Stimulated activated memory B cell treated with anti-CD40 and anti-IgM and Interleukin-4, amounts not matched to agents 10 μg/mL and 1 μg/mL and 100 μg/mL, for 72 hours (primary cell): ENCODE measurements around the gene SEMA3B.
"Not testable (repeated sequence)": the region's sequence is repeated elsewhere in the genome, so short reads cannot be mapped to it uniquely, and the experiment has no call there.

ENCODE experiments used
- ATAC-seq: fragments of 150-1000 bp; cut with Tn5 transposase; 2 replicates; pipeline ENCODE4 v1.10.0; 2021
- H3K27ac Mint-ChIP-seq: one replicate; pipeline ENCODE4 v1.8.0; 2022; ENCODE audit warnings: mild to moderate bottlenecking, mixed read lengths
- H3K27me3 Mint-ChIP-seq: one replicate; pipeline ENCODE4 v1.8.0; 2022; ENCODE audit warnings: mixed read lengths
- H3K36me3 Mint-ChIP-seq: one replicate; pipeline ENCODE4 v1.8.0; 2022; ENCODE audit warnings: mixed read lengths
- H3K4me1 Mint-ChIP-seq: one replicate; pipeline ENCODE4 v1.8.0; 2022; ENCODE audit warnings: mixed read lengths
- H3K4me3 Mint-ChIP-seq: one replicate; pipeline ENCODE4 v1.8.0; 2022; ENCODE audit warnings: mild to moderate bottlenecking, moderate library complexity, mixed read lengths
- H3K9me3 Mint-ChIP-seq: one replicate; pipeline ENCODE4 v1.8.0; 2022; ENCODE audit warnings: mixed read lengths

Gene SEMA3B

DNA sequence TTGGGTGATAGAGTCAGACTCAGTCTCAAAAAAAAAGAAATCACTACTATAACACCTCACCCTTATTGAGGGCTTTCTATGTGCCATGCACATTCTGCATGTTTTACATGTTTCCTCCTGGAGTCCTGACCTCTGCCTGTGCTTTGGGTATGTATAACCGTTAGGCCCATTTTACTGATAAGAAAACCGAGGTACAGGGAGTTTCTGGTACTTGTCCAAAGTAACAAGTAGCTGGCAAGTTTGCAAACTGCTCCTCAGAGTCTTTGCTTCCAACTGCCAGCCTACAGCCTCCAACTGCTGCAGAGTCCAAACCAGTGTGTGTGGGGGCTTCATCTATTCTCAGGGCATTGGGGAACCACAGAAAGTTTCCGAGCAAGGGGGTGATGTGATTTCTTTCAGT lies 36.6 kb upstream of the SEMA3B start:
- no peak overlapping the region for H3K4me3 Mint-ChIP-seq
- peaks cover 65% of the 10 kb centered on the region for H3K4me1 Mint-ChIP-seq
- no peak for ATAC-seq
- no peak overlapping the region for H3K27ac Mint-ChIP-seq
- H3K9me3 Mint-ChIP-seq, result no peaks in the 10 kb centered on the region
- H3K27me3 Mint-ChIP-seq, result no peaks in the 10 kb centered on the region
- H3K36me3 Mint-ChIP-seq, result peaks cover 9% of the 10 kb centered on the region

GRCh38 chr3:50233176-50233575 lies 35.8 kb upstream of the SEMA3B start:
- no peaks in the 10 kb centered on the region for H3K27me3 Mint-ChIP-seq
- no peak overlapping the region for H3K27ac Mint-ChIP-seq
- H3K9me3 Mint-ChIP-seq, result no peaks in the 10 kb centered on the region
- H3K4me1 Mint-ChIP-seq, result peaks cover 64% of the 10 kb centered on the region
- H3K36me3 Mint-ChIP-seq, result peaks cover 18% of the 10 kb centered on the region
- H3K4me3 Mint-ChIP-seq, result no peak overlapping the region
- no peak for ATAC-seq

GRCh38 chr3:50235716-50236483 lies 33.0 kb upstream of the SEMA3B start, which contains the start of gene GNAI2:
TSS of gene GNAI2 (plus strand) at chr3:50236204. CDS start at chr3:50236336, 132 bp downstream.
- Mint-ChIP-seq H3K27me3 (no peaks in the 10 kb centered on the region), H3K27ac (peak within 1 kb of the TSS; percentile 95), H3K36me3 (peaks cover 30% of the 10 kb centered on the region), H3K4me3 (peak within 1 kb of the TSS; percentile 98), H3K4me1 (peaks cover 66% of the 10 kb centered on the region), H3K9me3 (no peaks in the 10 kb centered on the region)
- peak; percentile 97 for ATAC-seq

DNA sequence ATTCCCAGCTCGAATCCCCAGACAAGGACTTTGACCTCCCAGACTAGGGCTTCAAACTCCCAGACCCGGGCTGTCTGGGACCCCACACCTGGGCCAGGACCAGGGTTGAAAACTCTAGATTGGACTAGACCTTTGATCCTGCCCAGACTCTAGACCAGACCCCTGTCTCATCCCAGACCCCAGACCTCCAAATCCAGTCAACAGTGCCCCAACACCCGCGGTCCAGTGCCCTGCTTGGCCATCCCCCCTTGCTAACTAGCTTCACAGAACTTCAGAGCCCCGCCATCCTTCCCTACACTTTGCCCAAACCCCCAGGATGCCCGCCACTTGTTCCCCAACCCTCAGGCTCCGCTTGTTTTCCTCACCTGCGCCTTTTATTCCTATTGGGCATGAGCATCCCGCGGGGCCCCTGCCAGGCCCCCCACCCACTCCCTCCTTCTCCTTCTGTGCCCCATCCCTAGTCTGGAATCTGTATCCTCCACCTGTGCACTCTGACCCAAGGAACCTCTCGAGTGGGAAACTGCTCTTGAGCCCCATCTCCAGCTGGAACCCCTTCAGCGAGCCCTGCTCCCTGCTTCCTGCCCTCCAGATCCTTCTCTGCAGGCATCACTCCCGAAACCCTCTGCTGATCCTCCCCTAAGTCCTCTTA lies 32.3 kb upstream of the SEMA3B start:
- Mint-ChIP-seq H3K27ac (peak overlapping the region; percentile 95), H3K4me3 (peak overlapping the region; percentile 98), H3K27me3 (no peaks in the 10 kb centered on the region), H3K36me3 (peaks cover 33% of the 10 kb centered on the region), H3K9me3 (no peaks in the 10 kb centered on the region), H3K4me1 (peaks cover 68% of the 10 kb centered on the region)
- ATAC-seq, result no peak

DNA sequence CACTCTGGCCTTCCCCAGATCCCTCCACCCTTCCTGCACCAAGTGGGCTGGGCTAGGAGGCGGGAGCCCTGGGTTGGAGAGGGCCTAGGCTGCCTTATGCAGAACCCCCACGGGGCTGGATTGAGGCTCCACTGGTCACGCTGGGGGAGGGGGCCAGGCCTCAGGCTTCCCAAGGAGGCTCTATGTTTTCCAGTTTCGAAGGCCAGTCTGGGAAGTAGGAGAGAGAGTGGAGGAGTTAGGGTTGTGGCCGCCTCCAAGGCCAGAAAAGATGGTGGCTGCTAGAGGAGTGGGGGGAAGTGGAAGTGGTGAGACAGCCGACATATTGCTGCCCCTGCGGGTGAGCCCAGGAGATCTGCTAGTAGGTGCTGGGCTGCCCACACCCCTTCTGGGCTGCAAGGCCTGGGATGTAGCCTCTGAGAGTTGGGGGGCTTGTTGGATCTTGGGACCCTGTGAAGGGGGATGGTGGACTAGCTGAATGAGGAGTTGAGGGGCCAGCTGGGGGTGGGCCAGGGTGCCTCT lies 31.8 kb upstream of the SEMA3B start:
- peaks cover 33% of the 10 kb centered on the region for H3K36me3 Mint-ChIP-seq
- no peaks in the 10 kb centered on the region for H3K9me3 Mint-ChIP-seq
- peak overlapping the region; percentile 98 for H3K4me3 Mint-ChIP-seq
- H3K27ac Mint-ChIP-seq, result peak overlapping the region; percentile 95
- H3K4me1 Mint-ChIP-seq, result peaks cover 74% of the 10 kb centered on the region
- H3K27me3 Mint-ChIP-seq, result no peaks in the 10 kb centered on the region
- ATAC-seq, result no peak

GRCh38 chr3:50237754-50238548 lies 31.0 kb upstream of the SEMA3B start:
- H3K4me3 Mint-ChIP-seq, result peak overlapping the region; percentile 98
- peak overlapping the region; percentile 95 for H3K27ac Mint-ChIP-seq
- H3K27me3 Mint-ChIP-seq, result no peaks in the 10 kb centered on the region
- ATAC-seq, result peak; percentile 67
- no peaks in the 10 kb centered on the region for H3K9me3 Mint-ChIP-seq
- peaks cover 33% of the 10 kb centered on the region for H3K36me3 Mint-ChIP-seq
- H3K4me1 Mint-ChIP-seq, result peaks cover 75% of the 10 kb centered on the region

- Mint-ChIP-seq H3K27me3 (no peaks in the 10 kb centered on the region), H3K27ac (peak overlapping the region; percentile 95), H3K4me1 (peaks cover 75% of the 10 kb centered on the region), H3K4me3 (peak overlapping the region; percentile 98), H3K36me3 (peaks cover 33% of the 10 kb centered on the region), H3K9me3 (no peaks in the 10 kb centered on the region)
- no peak for ATAC-seq
Observed at GRCh38 chr3:50238549-50239026, 30.4 kb upstream of the SEMA3B start.

- ATAC-seq, result no peak
- Mint-ChIP-seq H3K4me3 (peak overlapping the region; percentile 42), H3K36me3 (peaks cover 33% of the 10 kb centered on the region), H3K27ac (peak overlapping the region; percentile 95), H3K9me3 (no peaks in the 10 kb centered on the region), H3K27me3 (no peaks in the 10 kb centered on the region), H3K4me1 (peaks cover 85% of the 10 kb centered on the region)
Observed at GRCh38 chr3:50239649-50240048, 29.3 kb upstream of the SEMA3B start.

DNA sequence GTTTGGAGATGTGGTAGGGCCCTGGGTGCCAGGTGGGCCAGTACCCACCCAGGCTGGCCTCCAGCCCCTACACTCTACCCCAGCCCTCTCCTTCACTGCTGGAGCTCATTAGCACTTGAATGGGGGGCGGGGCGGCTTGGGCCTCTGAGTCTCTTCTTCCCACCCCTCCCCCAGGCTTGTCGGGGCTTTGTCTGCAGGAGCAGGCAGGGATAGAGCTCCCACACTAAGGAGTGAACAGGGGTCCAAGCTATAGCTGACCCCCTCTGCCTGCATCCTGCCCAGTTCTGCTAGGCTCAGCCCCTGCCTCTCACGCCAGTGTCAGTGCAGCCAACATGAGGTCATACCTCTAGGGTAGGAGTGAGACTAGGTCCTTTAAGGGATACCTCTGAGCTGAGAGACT lies 27.8 kb upstream of the SEMA3B start:
- Mint-ChIP-seq H3K27me3 (no peaks in the 10 kb centered on the region), H3K9me3 (no peaks in the 10 kb centered on the region), H3K4me1 (peaks cover 90% of the 10 kb centered on the region), H3K36me3 (peaks cover 33% of the 10 kb centered on the region), H3K4me3 (peak overlapping the region; percentile 69), H3K27ac (peak overlapping the region; percentile 95)
- no peak for ATAC-seq

DNA sequence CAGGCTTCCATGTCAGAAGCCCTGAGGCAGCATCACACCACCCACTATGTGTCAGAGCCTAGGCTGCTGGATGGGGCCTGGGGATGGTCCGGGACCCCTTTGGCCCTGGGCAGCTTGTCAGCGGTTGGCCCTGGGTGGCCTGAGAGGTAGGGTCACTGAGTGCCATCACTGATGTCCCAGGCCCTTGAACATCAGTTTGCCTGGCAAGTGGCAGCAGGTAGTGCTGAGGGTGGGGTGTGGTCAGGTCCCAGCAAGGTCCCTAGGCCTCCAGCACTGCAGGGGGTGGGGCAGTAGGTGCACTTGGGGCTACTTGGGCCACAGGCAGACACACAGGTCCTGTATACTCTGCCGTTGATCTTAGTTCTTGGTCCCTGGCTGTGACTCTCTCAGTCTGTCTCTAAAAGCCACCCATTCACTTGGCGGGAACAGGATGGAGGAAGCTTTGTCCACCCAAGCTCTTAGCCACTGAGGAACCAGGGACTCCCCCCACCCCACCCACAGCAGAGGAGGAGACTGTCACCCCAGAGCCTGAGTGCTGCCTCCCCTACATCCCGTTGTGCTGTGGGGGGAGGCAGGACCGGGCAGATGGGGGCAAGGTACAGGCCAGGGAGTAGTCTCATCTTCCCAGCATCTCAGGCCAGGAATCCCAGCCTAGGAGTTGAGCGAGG lies 27.1 kb upstream of the SEMA3B start:
- Mint-ChIP-seq H3K27ac (peak overlapping the region; percentile 95), H3K27me3 (no peaks in the 10 kb centered on the region), H3K36me3 (peaks cover 29% of the 10 kb centered on the region), H3K4me1 (peaks cover 96% of the 10 kb centered on the region), H3K4me3 (peak overlapping the region; percentile 43), H3K9me3 (no peaks in the 10 kb centered on the region)
- ATAC-seq, result no peak

DNA sequence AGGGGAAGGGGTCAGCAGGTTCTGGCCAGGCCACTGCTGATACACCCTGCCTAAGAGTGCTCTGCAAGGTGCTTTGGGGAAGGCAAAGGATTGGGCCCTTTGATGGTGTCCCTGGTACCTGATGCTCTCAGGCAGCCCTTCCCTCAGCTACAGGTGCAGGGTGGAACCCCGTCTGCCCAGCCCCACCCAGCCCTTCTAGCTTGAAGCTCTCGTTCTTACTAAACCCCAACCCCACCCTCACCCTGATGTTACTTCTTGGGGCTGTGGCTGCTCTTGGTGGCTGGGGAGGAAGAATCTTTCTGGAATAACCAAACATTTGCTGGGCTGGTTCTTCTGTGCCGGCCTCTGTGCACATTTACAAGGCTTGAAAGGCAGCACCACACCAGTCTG lies 26.6 kb upstream of the SEMA3B start:
- H3K4me1 Mint-ChIP-seq, result peaks cover 96% of the 10 kb centered on the region
- H3K27me3 Mint-ChIP-seq, result no peaks in the 10 kb centered on the region
- H3K9me3 Mint-ChIP-seq, result no peaks in the 10 kb centered on the region
- ATAC-seq, result no peak
- peak overlapping the region; percentile 95 for H3K27ac Mint-ChIP-seq
- H3K4me3 Mint-ChIP-seq, result peak overlapping the region; percentile 69
- peaks cover 24% of the 10 kb centered on the region for H3K36me3 Mint-ChIP-seq

GRCh38 chr3:50242851-50243542 lies 25.9 kb upstream of the SEMA3B start:
- peak overlapping the region; percentile 69 for H3K4me3 Mint-ChIP-seq
- peak; percentile 79 for ATAC-seq
- no peaks in the 10 kb centered on the region for H3K27me3 Mint-ChIP-seq
- peaks cover 17% of the 10 kb centered on the region for H3K36me3 Mint-ChIP-seq
- H3K27ac Mint-ChIP-seq, result peak overlapping the region; percentile 95
- peaks cover 98% of the 10 kb centered on the region for H3K4me1 Mint-ChIP-seq
- no peaks in the 10 kb centered on the region for H3K9me3 Mint-ChIP-seq

GRCh38 chr3:50243543-50243895 lies 25.4 kb upstream of the SEMA3B start:
- ATAC-seq, result no peak
- H3K4me3 Mint-ChIP-seq, result peak overlapping the region; percentile 69
- no peaks in the 10 kb centered on the region for H3K9me3 Mint-ChIP-seq
- H3K27ac Mint-ChIP-seq, result peak overlapping the region; percentile 95
- H3K36me3 Mint-ChIP-seq, result peaks cover 18% of the 10 kb centered on the region
- H3K4me1 Mint-ChIP-seq, result peaks cover 97% of the 10 kb centered on the region
- no peaks in the 10 kb centered on the region for H3K27me3 Mint-ChIP-seq

DNA sequence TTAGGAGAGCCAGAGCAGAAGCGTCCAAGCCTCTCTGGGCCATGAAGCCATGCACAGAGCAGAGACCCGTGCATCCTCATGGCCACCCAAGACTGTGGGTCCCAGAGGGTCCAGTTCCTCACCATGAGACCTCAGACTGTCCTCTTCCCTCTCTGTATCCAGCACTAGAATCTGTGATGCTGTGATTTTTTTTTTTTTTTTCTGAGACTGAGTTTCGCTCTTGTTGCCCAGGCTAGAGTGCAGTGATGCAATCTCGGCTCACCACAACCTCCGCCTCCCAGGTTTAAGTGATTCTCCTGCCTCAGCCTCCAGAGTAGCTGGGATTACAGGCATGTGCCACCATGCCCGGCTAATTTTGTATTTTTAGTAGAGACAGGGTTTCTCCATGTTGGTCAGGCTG lies 24.1 kb upstream of the SEMA3B start:
- H3K27ac Mint-ChIP-seq, result peak overlapping the region; percentile 95
- H3K27me3 Mint-ChIP-seq, ATAC-seq, H3K9me3 Mint-ChIP-seq: not testable (repeated sequence)
- peaks cover 97% of the 10 kb centered on the region for H3K4me1 Mint-ChIP-seq
- peaks cover 13% of the 10 kb centered on the region for H3K36me3 Mint-ChIP-seq
- H3K4me3 Mint-ChIP-seq, result peak overlapping the region; percentile 77
